GM23338 (cell line): ENCODE data around the gene MYO18B.

Source experiments
- CREB1 ChIP-seq: fragments of 250-450 bp; sonication (Bioruptor Pico); IDR thresholded peaks from 2 replicates; pipeline ENCODE4 v1.5.0; 2020; ENCODE audit warnings: low read depth, mild to moderate bottlenecking, moderate library complexity
- EZH2 ChIP-seq: fragments of 200-600 bp; sonication (generic); IDR thresholded peaks from one replicate; pipeline ENCODE4 v1.8.0; 2017; ENCODE audit warnings: antibody characterized with exemption, mild to moderate bottlenecking, low read depth; ENCODE audit not compliant: unreplicated experiment
- EZH2phosphoT487 ChIP-seq: fragments of 200-600 bp; sonication (generic); IDR thresholded peaks from one replicate; pipeline ENCODE4 v1.8.1; 2018; ENCODE audit warnings: antibody characterized with exemption; ENCODE audit not compliant: unreplicated experiment
- POLR2AphosphoS5 ChIP-seq: IDR thresholded peaks from 2 replicates; pipeline ENCODE4 v1.6.1; 2016; ENCODE audit warnings: antibody characterized with exemption, low read depth
- STAT1 ChIP-seq: IDR thresholded peaks from one replicate; pipeline ENCODE4 v1.6.1; 2016; ENCODE audit warnings: antibody characterized with exemption; ENCODE audit not compliant: unreplicated experiment
- ZNF114 ChIP-seq: fragments of 250-450 bp; sonication (Bioruptor Pico); IDR thresholded peaks from 2 replicates; pipeline ENCODE4 v1.5.0; 2020; ENCODE audit warnings: mild to moderate bottlenecking, moderate library complexity
- TF ChIP-seq, protein P1 (sequence below): IDR thresholded peaks from one replicate; pipeline ENCODE4 v1.6.1; 2018; ENCODE audit warnings: antibody characterized with exemption; ENCODE audit not compliant: unreplicated experiment
- TF ChIP-seq, protein P2 (sequence below), 2 experiments: fragments of 200-600 bp in 1 of 2; sonication (generic) in 1 of 2; conservative IDR thresholded peaks; 2 replicates each; pipeline versions ENCODE4 v1.5.1 to v1.6.1; 2016 to 2017; ENCODE audit warnings: antibody characterized with exemption in 2 of 2, low read depth in 2 of 2, mild to moderate bottlenecking in 2 of 2, moderate library complexity in 1 of 2

DNA sequence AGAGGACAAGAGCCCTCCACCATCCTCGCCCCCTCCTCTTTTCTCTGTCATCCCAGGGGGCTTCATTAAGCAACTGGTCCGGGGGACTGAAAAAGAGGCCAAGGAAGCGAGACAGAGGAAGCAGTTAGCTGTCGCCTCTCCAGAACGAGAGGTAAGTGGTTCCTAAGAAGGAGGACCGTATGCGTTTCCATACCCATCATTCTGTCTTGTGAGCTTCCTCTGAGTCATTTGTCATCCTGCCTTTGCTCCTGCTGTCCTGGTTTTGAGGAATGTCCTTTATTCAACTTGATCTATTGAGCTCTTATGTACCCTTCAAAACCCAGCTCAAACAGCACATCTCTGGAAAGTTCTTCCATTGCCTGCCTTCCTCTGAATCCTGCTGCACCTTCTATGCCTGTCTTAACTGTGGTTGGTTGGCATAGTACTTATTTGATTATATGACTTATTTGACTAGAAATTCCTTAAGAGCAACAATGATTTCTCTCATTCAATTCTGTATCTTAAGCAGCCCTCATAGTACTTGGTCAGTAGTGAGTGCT lies 21.3 kb downstream of the MYO18B start:
- TF ChIP-seq, protein P1, sequence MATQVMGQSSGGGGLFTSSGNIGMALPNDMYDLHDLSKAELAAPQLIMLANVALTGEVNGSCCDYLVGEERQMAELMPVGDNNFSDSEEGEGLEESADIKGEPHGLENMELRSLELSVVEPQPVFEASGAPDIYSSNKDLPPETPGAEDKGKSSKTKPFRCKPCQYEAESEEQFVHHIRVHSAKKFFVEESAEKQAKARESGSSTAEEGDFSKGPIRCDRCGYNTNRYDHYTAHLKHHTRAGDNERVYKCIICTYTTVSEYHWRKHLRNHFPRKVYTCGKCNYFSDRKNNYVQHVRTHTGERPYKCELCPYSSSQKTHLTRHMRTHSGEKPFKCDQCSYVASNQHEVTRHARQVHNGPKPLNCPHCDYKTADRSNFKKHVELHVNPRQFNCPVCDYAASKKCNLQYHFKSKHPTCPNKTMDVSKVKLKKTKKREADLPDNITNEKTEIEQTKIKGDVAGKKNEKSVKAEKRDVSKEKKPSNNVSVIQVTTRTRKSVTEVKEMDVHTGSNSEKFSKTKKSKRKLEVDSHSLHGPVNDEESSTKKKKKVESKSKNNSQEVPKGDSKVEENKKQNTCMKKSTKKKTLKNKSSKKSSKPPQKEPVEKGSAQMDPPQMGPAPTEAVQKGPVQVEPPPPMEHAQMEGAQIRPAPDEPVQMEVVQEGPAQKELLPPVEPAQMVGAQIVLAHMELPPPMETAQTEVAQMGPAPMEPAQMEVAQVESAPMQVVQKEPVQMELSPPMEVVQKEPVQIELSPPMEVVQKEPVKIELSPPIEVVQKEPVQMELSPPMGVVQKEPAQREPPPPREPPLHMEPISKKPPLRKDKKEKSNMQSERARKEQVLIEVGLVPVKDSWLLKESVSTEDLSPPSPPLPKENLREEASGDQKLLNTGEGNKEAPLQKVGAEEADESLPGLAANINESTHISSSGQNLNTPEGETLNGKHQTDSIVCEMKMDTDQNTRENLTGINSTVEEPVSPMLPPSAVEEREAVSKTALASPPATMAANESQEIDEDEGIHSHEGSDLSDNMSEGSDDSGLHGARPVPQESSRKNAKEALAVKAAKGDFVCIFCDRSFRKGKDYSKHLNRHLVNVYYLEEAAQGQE: no peak
- TF ChIP-seq, protein P2, sequence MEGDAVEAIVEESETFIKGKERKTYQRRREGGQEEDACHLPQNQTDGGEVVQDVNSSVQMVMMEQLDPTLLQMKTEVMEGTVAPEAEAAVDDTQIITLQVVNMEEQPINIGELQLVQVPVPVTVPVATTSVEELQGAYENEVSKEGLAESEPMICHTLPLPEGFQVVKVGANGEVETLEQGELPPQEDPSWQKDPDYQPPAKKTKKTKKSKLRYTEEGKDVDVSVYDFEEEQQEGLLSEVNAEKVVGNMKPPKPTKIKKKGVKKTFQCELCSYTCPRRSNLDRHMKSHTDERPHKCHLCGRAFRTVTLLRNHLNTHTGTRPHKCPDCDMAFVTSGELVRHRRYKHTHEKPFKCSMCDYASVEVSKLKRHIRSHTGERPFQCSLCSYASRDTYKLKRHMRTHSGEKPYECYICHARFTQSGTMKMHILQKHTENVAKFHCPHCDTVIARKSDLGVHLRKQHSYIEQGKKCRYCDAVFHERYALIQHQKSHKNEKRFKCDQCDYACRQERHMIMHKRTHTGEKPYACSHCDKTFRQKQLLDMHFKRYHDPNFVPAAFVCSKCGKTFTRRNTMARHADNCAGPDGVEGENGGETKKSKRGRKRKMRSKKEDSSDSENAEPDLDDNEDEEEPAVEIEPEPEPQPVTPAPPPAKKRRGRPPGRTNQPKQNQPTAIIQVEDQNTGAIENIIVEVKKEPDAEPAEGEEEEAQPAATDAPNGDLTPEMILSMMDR (conservative IDR thresholded peaks at IDR 0.05; ENCODE audit: low read depth in 2 of 2): no peak
- TF ChIP-seq EZH2: no peak
- TF ChIP-seq CREB1 (CRISPR knock-in tag): no peak
- TF ChIP-seq POLR2AphosphoS5: no peak
- TF ChIP-seq EZH2phosphoT487: no peak
- no peak for TF ChIP-seq ZNF114 (CRISPR knock-in tag)
- no peak for TF ChIP-seq STAT1
